OCI-LY1 (cell line): ENCODE measurements around the gene SNX1.

Source experiments
- H2AFZ ChIP-seq: fragments of 200-600 bp; sonication (generic), shearing (Covaris generic); 2 replicates; pipeline ENCODE4 v1.6.0; 2014; ENCODE audit warnings: antibody characterized with exemption, mild to moderate bottlenecking, low read length
- H3F3A ChIP-seq: fragments of 200-600 bp; sonication (generic), shearing (Covaris generic); 2 replicates; pipeline ENCODE4 v1.6.0; 2014; ENCODE audit warnings: mild to moderate bottlenecking, antibody characterized with exemption, low read length, moderate library complexity; ENCODE audit not compliant: insufficient read depth
- H3K27ac ChIP-seq: fragments of 200-600 bp; sonication (generic); 2 replicates; pipeline ENCODE4 v1.5.1; 2014; ENCODE audit warnings: low read length, mixed run types, mild to moderate bottlenecking, low read depth; ENCODE audit not compliant: poor library complexity, severe bottlenecking
- H3K27me3 ChIP-seq: fragments of 200-600 bp; sonication (generic); 2 replicates; pipeline ENCODE4 v1.6.0; 2014; ENCODE audit warnings: antibody characterized with exemption, mild to moderate bottlenecking, low read length, moderate library complexity; ENCODE audit not compliant: insufficient read depth
- H3K36me3 ChIP-seq: fragments of 200-600 bp; sonication (generic); 2 replicates; pipeline ENCODE4 v1.6.1; 2014; ENCODE audit warnings: mild to moderate bottlenecking, antibody characterized with exemption, low read length, moderate library complexity, mixed read lengths; ENCODE audit not compliant: insufficient read depth
- H3K4me1 ChIP-seq: fragments of 200-600 bp; sonication (generic); 2 replicates; pipeline ENCODE4 v1.5.1; 2014; ENCODE audit warnings: mild to moderate bottlenecking, low read length, moderate library complexity; ENCODE audit not compliant: insufficient read depth, severe bottlenecking
- H3K4me2 ChIP-seq: fragments of 200-600 bp; sonication (generic), shearing (Covaris generic); 2 replicates; pipeline ENCODE4 v1.6.1; 2014; ENCODE audit warnings: low read length
- H3K4me3 ChIP-seq: fragments of 200-600 bp; sonication (generic); 2 replicates; pipeline ENCODE4 v1.5.1; 2014; ENCODE audit warnings: low read length, low read depth, mild to moderate bottlenecking, mixed read lengths; ENCODE audit not compliant: poor library complexity, severe bottlenecking
- H3K79me2 ChIP-seq: fragments of 200-600 bp; shearing (Covaris generic); 2 replicates; pipeline ENCODE4 v1.6.1; 2016; ENCODE audit warnings: mixed run types, low read length, mixed read lengths; ENCODE audit not compliant: insufficient read depth
- H3K9ac ChIP-seq: fragments of 200-600 bp; sonication (generic), shearing (Covaris generic); 2 replicates; pipeline ENCODE4 v1.6.1; 2014; ENCODE audit warnings: mild to moderate bottlenecking, low read length, mixed read lengths
- H3K9me2 ChIP-seq: fragments of 200-600 bp; sonication (generic), shearing (Covaris generic); 2 replicates; pipeline ENCODE4 v1.6.1; 2014; ENCODE audit warnings: low read depth, mild to moderate bottlenecking, low read length, mixed read lengths
- H3K9me3 ChIP-seq: fragments of 200-600 bp; shearing (Covaris generic); 2 replicates; pipeline ENCODE4 v1.6.1; 2014; ENCODE audit warnings: low read length, mixed read lengths
- H4K20me1 ChIP-seq: fragments of 200-600 bp; sonication (generic), shearing (Covaris generic); 2 replicates; pipeline ENCODE4 v1.6.0; 2016; ENCODE audit warnings: mild to moderate bottlenecking, low read length; ENCODE audit not compliant: insufficient read depth
- CTCF ChIP-seq: fragments of 200-600 bp; sonication (generic), shearing (Covaris generic); IDR thresholded peaks from 2 replicates; pipeline ENCODE4 v1.5.1; 2017; ENCODE audit warnings: mild to moderate bottlenecking, antibody characterized with exemption, low read length, moderate library complexity, mixed read lengths
- EZH2 ChIP-seq: fragments of 200-600 bp; sonication (generic), shearing (Covaris generic); IDR thresholded peaks from 2 replicates; pipeline ENCODE4 v1.8.0; 2017; ENCODE audit warnings: borderline replicate concordance, mixed run types, mild to moderate bottlenecking, antibody characterized with exemption, low read length, moderate library complexity, mixed read lengths

SNX1 gene

GRCh38 chr15:64082757-64083156 is 13.0 kb upstream of the SNX1 start:
- no peaks in the 10 kb centered on the region for H3K9me2 ChIP-seq
- no peak overlapping the region for H3K27ac ChIP-seq

GRCh38 chr15:64089543-64090280 is 6.1 kb upstream of the SNX1 start:
- no peak for TF ChIP-seq EZH2
- peaks cover 49% of the 10 kb centered on the region for H3K4me1 ChIP-seq
- peaks cover 37% of the 10 kb centered on the region for H3K36me3 ChIP-seq
- no peaks in the 10 kb centered on the region for H3K9me2 ChIP-seq
- no peaks in the 10 kb centered on the region for H4K20me1 ChIP-seq
- peak overlapping the region; percentile 16 for H3K4me3 ChIP-seq
- H3K9me3 ChIP-seq, result peaks cover 8% of the 10 kb centered on the region; the same call in 1 of the 2 replicates
- H3K4me2 ChIP-seq, result peak overlapping the region; percentile 55
- H3K9ac ChIP-seq, result no peak overlapping the region; the same call in 1 of the 2 replicates
- H3K79me2 ChIP-seq, result peaks cover 16% of the 10 kb centered on the region
- no peaks in the 10 kb centered on the region for H3K27me3 ChIP-seq
- no peak overlapping the region for H2AFZ ChIP-seq
- H3K27ac ChIP-seq, result peak overlapping the region; percentile 76
- H3F3A ChIP-seq, result 0 out of 2 replicates have a peak, but pooled peaks cover 5% of the 10 kb centered on the region

More at GRCh38 chr15:64082757-64083156, 13.0 kb upstream of the SNX1 start:
- Histone ChIP-seq H3K4me2 (no peak overlapping the region), H3K9me3 (peaks cover 2% of the 10 kb centered on the region; the same call in 1 of the 2 replicates), H4K20me1 (no peaks in the 10 kb centered on the region), H3K9ac (no peak overlapping the region), H3K36me3 (peaks cover 49% of the 10 kb centered on the region), H3K4me3 (no peak overlapping the region), H3K79me2 (no peaks in the 10 kb centered on the region), H2AFZ (no peak overlapping the region), H3K27me3 (no peaks in the 10 kb centered on the region), H3K4me1 (no peaks in the 10 kb centered on the region), H3F3A (no peaks in the 10 kb centered on the region)
- TF ChIP-seq EZH2, result no peak
- no peak for TF ChIP-seq CTCF

- no peaks in the 10 kb centered on the region for H3K27me3 ChIP-seq
- H3K9me2 ChIP-seq, result no peaks in the 10 kb centered on the region
- TF ChIP-seq CTCF (no peak), EZH2 (no peak)
- 0 out of 2 replicates have a peak, but pooled peaks cover 5% of the 10 kb centered on the region for H3F3A ChIP-seq
- H3K9me3 ChIP-seq, result peaks cover 8% of the 10 kb centered on the region; the same call in 1 of the 2 replicates
- peak overlapping the region; percentile 28; the same call in 1 of the 2 replicates for H3K9ac ChIP-seq
- H3K27ac ChIP-seq, result peak overlapping the region; percentile 76
- peaks cover 16% of the 10 kb centered on the region for H3K79me2 ChIP-seq
- H3K36me3 ChIP-seq, result peaks cover 32% of the 10 kb centered on the region
- H3K4me3 ChIP-seq, result peak overlapping the region; percentile 16
- peak overlapping the region; percentile 55 for H3K4me2 ChIP-seq
- H4K20me1 ChIP-seq, result no peaks in the 10 kb centered on the region
- peaks cover 57% of the 10 kb centered on the region for H3K4me1 ChIP-seq
- H2AFZ ChIP-seq, result no peak overlapping the region
Observed at GRCh38 chr15:64090527-64090926, 5.3 kb upstream of the SNX1 start.
